HUES6 (cell line): ENCODE results near the gene CRNKL1.

Source experiments
- H3K27ac ChIP-seq: 2 replicates; pipeline ENCODE4 v1.7.0; 2013; ENCODE audit warnings: low read depth, mild to moderate bottlenecking, low read length, inconsistent platforms
- H3K27me3 ChIP-seq: 2 replicates; pipeline ENCODE4 v1.6.1; 2013; ENCODE audit warnings: low read length; ENCODE audit not compliant: control insufficient read depth, insufficient read depth
- H3K36me3 ChIP-seq: 2 replicates; pipeline ENCODE4 v1.6.1; 2013; ENCODE audit warnings: low read length; ENCODE audit not compliant: control insufficient read depth, insufficient read depth
- H3K4me1 ChIP-seq: 2 replicates; pipeline ENCODE4 v1.6.1; 2013; ENCODE audit warnings: low read length; ENCODE audit not compliant: control insufficient read depth, insufficient read depth
- H3K4me3 ChIP-seq: 2 replicates; pipeline ENCODE4 v1.5.1; 2013; ENCODE audit warnings: low read depth, low read length
- H3K9ac ChIP-seq: one replicate; pipeline ENCODE4 v1.6.1; 2013; ENCODE audit warnings: mild to moderate bottlenecking, low read length
- H3K9me3 ChIP-seq: 2 replicates; pipeline ENCODE4 v1.6.1; 2013; ENCODE audit warnings: low read depth, low read length; ENCODE audit not compliant: control insufficient read depth, insufficient read depth

The CRNKL1 gene

DNA sequence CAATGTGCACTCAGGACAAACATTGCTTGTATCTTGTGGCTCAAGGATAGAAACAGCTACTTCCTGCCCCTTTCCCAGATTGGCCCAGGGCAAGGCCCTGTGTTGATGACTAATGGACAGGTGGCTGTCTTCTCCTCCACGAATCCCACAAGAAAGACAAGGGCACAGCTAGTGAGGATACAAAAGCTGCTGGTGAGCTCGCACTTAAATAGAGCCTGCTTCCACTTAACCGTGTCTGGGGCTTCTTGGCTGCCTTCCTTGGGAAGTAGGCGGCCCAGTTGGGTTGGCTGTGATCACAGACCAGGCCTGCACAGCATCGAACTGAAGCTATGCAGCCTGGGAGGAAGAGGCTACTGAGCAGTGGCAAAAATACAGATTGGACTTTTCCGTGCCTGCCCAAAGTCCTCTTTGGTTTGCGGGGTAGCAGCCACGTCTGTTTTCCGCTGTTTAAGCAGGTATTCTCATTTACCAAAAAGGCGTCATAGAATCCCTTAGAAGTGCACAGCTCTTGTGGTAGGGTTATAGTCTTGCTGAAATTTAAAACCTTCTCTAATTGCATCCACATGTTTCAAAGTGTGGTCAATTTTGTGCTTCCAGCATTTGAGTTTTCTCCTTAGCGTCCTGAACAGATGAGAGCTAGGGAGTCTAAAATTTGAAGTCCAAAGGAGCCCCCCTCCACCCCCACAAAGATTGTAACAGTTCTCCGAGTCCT lies 58.2 kb downstream of the CRNKL1 start:
- no peaks in the 10 kb centered on the region for H3K9me3 ChIP-seq
- no peaks in the 10 kb centered on the region for H3K36me3 ChIP-seq
- H3K9ac ChIP-seq, result peak overlapping the region; percentile 61
- H3K4me1 ChIP-seq, result peaks cover 38% of the 10 kb centered on the region
- peak overlapping the region; percentile 6; the same call in 1 of the 2 replicates for H3K27ac ChIP-seq
- H3K27me3 ChIP-seq, result no peaks in the 10 kb centered on the region
- H3K4me3 ChIP-seq, result no peak overlapping the region

DNA sequence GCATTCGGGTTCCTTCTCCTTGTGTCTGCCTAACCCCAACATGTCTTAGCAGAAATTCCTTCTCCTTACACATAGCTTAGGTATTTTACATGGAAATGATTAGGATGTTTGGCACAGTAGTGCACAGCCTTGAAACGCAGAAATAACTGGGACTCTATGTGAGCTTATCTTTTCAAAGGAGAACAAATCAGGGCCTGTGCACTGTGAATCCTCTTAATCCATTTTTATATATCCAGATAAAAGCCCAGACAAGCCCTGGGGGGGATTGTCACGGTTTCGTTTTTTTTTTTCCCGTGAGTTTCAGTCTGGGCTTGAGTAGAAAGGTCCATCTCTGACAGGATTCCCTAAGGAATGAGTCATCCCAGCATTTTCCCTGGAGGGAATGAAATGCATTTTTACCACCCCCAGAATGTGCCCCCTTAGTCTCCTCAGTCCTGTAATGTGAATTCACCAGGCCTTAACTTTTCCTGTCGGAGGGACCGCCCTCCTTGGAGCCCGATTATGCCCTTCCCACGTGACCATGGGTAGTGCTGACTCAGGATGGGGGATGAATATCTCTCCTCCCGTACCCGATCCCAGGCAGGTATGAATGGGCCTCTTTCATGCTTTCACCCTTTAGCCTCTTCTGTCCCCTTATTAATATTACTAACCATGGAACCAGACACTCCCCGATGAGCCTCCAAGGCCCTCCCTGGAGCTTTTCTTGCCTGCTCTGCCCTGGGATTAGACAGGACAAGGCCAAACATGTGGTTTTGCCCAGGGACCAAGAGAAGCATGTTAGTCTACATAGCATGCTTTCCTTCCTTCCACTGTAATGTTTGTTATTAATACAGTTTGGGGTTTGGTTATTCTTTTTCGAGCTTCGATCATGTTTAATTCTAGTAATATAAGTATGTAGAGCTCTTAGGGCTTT lies 59.0 kb downstream of the CRNKL1 start:
- peaks cover 38% of the 10 kb centered on the region for H3K4me1 ChIP-seq
- peak overlapping the region; percentile 73; the same call in 1 of the 2 replicates for H3K27ac ChIP-seq
- peak overlapping the region; percentile 3; the same call in 1 of the 2 replicates for H3K4me3 ChIP-seq
- no peaks in the 10 kb centered on the region for H3K9me3 ChIP-seq
- peak overlapping the region; percentile 65 for H3K9ac ChIP-seq
- no peaks in the 10 kb centered on the region for H3K27me3 ChIP-seq
- H3K36me3 ChIP-seq, result no peaks in the 10 kb centered on the region

DNA sequence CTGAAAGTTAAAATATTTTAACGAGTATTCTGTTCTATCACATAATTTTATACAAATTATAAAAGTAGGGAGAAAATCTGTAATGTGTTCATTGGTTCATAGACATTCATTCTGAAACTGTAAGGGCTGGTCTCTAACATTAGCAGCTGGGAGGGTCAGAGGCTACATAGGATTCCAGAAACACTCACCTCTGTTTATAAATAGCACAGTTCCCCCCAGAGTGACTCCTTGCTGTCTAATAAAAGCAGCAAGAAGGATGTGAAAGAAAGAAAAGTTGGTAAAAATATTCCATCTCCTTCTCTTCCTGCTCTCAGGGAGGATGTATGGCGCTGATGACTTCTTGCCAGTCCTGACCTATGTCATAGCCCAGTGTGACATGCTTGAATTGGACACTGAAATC lies 60.4 kb downstream of the CRNKL1 start:
- Histone ChIP-seq H3K27ac (no peak overlapping the region), H3K9ac (no peak overlapping the region), H3K4me1 (peaks cover 36% of the 10 kb centered on the region), H3K27me3 (no peaks in the 10 kb centered on the region), H3K36me3 (no peaks in the 10 kb centered on the region), H3K4me3 (no peak overlapping the region), H3K9me3 (no peaks in the 10 kb centered on the region)

DNA sequence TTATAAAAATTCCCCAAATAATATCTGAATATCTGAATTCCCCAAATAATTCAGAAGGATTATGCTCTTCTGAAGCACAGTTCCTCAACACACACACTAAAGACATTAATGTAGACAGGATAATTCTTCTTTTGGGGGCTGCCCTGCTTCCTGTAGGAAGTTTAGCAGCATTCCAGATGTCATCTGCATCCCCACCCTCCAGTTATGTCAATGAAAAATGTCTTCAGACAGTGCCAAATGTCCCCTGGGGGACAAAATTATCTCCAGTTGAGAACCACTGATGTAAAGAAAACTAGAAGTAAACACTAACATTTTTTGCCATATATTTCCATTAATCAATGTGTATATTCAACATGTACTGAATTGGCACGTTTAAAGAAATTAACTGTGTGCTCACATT lies 61.0 kb downstream of the CRNKL1 start:
- Histone ChIP-seq H3K9ac (no peak overlapping the region), H3K4me3 (no peak overlapping the region), H3K27ac (no peak overlapping the region), H3K4me1 (peaks cover 31% of the 10 kb centered on the region), H3K36me3 (no peaks in the 10 kb centered on the region), H3K9me3 (no peaks in the 10 kb centered on the region), H3K27me3 (no peaks in the 10 kb centered on the region)

DNA sequence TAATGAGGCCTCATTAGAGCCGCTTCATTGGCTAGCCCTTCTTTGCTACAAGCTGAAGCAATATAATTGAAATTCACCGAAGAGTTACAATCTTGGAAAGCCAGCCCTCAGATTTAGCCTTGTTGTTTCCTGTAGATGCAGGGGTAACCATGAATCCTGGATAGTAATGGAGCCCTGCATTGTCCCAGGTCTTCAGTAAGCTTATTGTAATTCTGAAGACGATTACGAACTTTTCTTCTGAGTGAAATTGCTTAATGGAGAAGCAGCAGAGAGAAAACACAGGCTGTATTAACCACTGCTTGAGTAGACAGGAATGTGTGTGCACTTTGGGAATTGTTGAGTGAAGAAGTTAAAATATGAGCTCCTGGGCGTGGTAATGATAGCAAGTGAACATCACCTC lies 61.4 kb downstream of the CRNKL1 start:
- H3K9me3 ChIP-seq, result no peaks in the 10 kb centered on the region
- peaks cover 31% of the 10 kb centered on the region for H3K4me1 ChIP-seq
- no peak overlapping the region for H3K4me3 ChIP-seq
- no peak overlapping the region for H3K27ac ChIP-seq
- no peak overlapping the region for H3K9ac ChIP-seq
- H3K36me3 ChIP-seq, result no peaks in the 10 kb centered on the region
- no peaks in the 10 kb centered on the region for H3K27me3 ChIP-seq

DNA sequence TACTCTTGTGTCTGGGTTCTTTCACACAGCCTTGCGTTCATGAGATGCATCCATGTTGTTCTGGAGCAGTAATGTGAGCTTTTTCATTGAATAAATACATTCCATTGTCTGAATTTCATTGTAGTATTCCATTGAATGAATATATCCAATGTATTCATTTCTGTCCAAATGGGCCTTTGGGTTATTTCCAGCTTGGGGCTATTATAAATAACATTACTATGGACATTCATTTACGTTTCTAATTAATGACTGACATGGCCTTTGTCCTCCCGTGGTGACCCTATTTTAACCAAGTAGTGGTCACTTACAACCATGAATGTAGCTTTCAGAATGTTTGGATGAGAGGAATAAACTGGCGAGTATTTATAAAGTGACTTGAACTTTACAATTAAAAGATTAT lies 65.2 kb downstream of the CRNKL1 start:
- no peak overlapping the region for H3K9ac ChIP-seq
- no peaks in the 10 kb centered on the region for H3K9me3 ChIP-seq
- H3K4me3 ChIP-seq, result no peak overlapping the region
- H3K36me3 ChIP-seq, result no peaks in the 10 kb centered on the region
- H3K4me1 ChIP-seq, result peaks cover 7% of the 10 kb centered on the region
- H3K27me3 ChIP-seq, result no peaks in the 10 kb centered on the region
- no peak overlapping the region for H3K27ac ChIP-seq

DNA sequence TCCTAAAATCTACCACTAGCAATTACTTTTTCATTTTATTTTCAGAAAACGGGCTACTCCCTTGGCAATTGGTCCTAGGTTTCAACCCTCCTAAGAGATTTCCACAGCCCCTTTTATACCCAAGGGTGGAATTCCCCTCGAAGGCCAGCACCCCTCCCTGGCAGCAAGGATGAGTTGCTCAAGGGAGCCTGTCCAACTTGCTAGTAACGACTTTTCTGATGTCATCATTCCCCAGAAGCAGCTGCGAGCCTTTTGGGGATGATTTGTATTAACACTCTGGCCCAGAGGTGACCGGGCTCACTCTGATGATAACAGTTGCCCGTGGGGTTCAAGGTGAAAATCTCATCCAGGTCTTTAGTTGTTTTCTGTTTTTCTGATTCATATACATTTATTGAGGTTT lies 65.8 kb downstream of the CRNKL1 start:
- no peak overlapping the region for H3K9ac ChIP-seq
- peaks cover 1% of the 10 kb centered on the region for H3K4me1 ChIP-seq
- H3K4me3 ChIP-seq, result no peak overlapping the region
- H3K27ac ChIP-seq, result no peak overlapping the region
- H3K27me3 ChIP-seq, result no peaks in the 10 kb centered on the region
- no peaks in the 10 kb centered on the region for H3K36me3 ChIP-seq
- no peaks in the 10 kb centered on the region for H3K9me3 ChIP-seq
